ENCODE measurements around the gene SNTA1. TPM values are rescaled to one million over a fixed set of nuclear protein-coding genes. Genes with fewer than 3 reads are reported as not detected.
"Not testable (repeated sequence)": the region's sequence is repeated elsewhere in the genome, so short reads cannot be mapped to it uniquely, and the experiment has no call there.

The SNTA1 gene
- total RNA-seq, 6 experiments from 2014 or later, result 13.9 to 22.2 (median 20.9) TPM

DNA sequence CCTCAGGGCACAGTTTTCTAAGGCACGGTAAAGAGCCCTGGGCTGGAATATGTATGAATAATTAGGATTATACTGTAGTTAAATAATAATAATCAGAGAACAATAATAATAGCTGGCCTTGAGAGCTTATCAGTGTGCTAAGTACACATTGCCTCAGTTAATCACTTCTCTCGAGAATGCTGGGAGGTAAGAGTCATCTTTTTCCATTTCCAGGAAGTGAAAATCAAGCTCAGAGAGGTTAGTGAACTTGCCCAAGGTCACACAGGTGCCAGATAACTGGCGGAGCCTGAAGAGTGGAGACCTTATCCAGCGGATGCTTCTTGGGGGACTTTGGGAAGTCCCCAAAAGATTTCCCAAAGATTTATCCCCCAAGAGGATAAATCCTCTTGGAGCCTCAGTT lies 26.9 kb upstream of the SNTA1 start:
- DNase-seq, result no peak
- H3K27me3 Mint-ChIP-seq (ENCODE audit: insufficient read depth), result peaks cover 8% of the 10 kb centered on the region
- H3K27ac Mint-ChIP-seq, result no peak overlapping the region
- no peak overlapping the region for H3K4me3 Mint-ChIP-seq
- TF ChIP-seq, protein P1, sequence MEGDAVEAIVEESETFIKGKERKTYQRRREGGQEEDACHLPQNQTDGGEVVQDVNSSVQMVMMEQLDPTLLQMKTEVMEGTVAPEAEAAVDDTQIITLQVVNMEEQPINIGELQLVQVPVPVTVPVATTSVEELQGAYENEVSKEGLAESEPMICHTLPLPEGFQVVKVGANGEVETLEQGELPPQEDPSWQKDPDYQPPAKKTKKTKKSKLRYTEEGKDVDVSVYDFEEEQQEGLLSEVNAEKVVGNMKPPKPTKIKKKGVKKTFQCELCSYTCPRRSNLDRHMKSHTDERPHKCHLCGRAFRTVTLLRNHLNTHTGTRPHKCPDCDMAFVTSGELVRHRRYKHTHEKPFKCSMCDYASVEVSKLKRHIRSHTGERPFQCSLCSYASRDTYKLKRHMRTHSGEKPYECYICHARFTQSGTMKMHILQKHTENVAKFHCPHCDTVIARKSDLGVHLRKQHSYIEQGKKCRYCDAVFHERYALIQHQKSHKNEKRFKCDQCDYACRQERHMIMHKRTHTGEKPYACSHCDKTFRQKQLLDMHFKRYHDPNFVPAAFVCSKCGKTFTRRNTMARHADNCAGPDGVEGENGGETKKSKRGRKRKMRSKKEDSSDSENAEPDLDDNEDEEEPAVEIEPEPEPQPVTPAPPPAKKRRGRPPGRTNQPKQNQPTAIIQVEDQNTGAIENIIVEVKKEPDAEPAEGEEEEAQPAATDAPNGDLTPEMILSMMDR (IDR thresholded peaks at IDR 0.05), result no peak
- no peaks in the 10 kb centered on the region for H3K9me3 Mint-ChIP-seq
- H3K36me3 Mint-ChIP-seq (ENCODE audit: low read depth), result no peaks in the 10 kb centered on the region
- no peaks in the 10 kb centered on the region for H3K4me1 Mint-ChIP-seq (ENCODE audit: low read depth)

DNA sequence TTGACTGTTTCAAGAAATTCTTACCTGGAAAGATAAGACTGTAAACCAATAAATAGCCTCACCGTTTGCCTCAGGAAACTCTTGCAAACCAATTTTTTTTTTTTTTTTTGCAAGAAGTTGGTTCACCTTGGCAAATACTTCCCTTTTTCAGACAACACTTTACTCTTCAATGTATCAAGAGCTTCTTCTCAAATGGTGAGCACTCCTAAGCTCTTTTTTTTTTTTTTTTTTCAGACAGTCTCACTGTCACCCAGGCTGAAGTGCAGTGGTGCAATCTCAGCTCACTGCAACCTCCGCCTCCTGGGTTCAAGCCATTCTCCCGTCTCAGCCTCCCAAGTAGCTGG lies 22.7 kb upstream of the SNTA1 start:
- H3K36me3 Mint-ChIP-seq (ENCODE audit: low read depth), result no peaks in the 10 kb centered on the region

GRCh38 chr20:33465481-33466302 lies 22.1 kb upstream of the SNTA1 start:
- H3K36me3 Mint-ChIP-seq (ENCODE audit: low read depth), result no peaks in the 10 kb centered on the region
- no peak for DNase-seq
- no peak overlapping the region for H3K27ac Mint-ChIP-seq
- no peak overlapping the region for H3K4me3 Mint-ChIP-seq
- H3K27me3 Mint-ChIP-seq (ENCODE audit: insufficient read depth), result peaks cover 6% of the 10 kb centered on the region
- TF ChIP-seq, protein P1 (IDR thresholded peaks at IDR 0.05), result no peak
- no peaks in the 10 kb centered on the region for H3K4me1 Mint-ChIP-seq (ENCODE audit: low read depth)
- no peaks in the 10 kb centered on the region for H3K9me3 Mint-ChIP-seq

More for the DNA sequence above, 22.7 kb upstream of the SNTA1 start:
- no peak for DNase-seq
- TF ChIP-seq, protein P1 (IDR thresholded peaks at IDR 0.05), result no peak
- Mint-ChIP-seq H3K4me1 (ENCODE audit: low read depth) (no peaks in the 10 kb centered on the region), H3K4me3 (no peak overlapping the region), H3K27me3 (ENCODE audit: insufficient read depth) (peaks cover 6% of the 10 kb centered on the region), H3K9me3 (no peaks in the 10 kb centered on the region), H3K27ac (no peak overlapping the region)

GRCh38 chr20:33464759-33465158 lies 21.2 kb upstream of the SNTA1 start:
- not testable (repeated sequence) for H3K4me3 Mint-ChIP-seq; H3K9me3 Mint-ChIP-seq; H3K27me3 Mint-ChIP-seq (ENCODE audit: insufficient read depth); H3K27ac Mint-ChIP-seq; DNase-seq; H3K36me3 Mint-ChIP-seq (ENCODE audit: low read depth); H3K4me1 Mint-ChIP-seq (ENCODE audit: low read depth)

DNA sequence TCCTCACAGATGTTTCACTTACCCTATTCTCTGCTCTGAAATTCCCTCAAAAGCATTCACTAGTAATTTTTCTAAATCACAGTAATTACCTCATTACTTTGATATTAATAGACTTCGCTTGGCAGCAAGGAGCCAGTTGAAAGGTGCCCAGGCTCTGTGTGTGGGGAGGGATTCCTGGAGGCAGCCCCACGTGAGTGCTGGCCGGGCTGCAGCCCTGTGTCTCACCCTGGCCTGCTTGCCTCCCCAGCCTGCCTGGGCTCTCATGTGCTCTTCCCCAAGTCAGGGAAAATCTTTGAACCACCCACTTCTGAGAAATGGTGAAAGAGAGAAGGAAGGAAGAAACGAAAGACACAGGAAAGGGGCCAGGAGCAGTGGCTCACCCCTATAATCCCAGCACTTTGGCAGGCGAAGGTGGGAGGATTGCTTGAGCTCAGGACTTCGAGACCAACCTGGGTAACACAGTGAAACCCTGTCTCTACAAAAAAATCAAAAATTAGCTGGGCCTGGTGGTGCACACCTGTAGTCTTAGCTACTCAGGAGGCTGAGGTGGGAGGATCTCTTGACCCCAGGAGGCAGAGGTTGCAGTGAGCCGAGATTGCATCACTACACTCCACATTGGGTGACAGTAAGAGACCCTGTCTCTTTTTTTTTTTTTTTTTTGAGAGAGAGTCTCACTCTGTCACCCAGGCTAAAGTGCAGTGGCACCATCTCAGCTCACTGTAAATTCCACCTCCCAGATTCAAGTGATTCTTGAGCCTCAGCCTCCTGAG lies 20.0 kb upstream of the SNTA1 start:
- H3K27me3 Mint-ChIP-seq (ENCODE audit: insufficient read depth), result peaks cover 8% of the 10 kb centered on the region
- H3K4me3 Mint-ChIP-seq, result no peak overlapping the region
- H3K9me3 Mint-ChIP-seq, result no peaks in the 10 kb centered on the region
- H3K4me1 Mint-ChIP-seq (ENCODE audit: low read depth), result no peaks in the 10 kb centered on the region
- H3K36me3 Mint-ChIP-seq (ENCODE audit: low read depth), result no peaks in the 10 kb centered on the region
- DNase-seq, result no peak
- TF ChIP-seq, protein P1 (IDR thresholded peaks at IDR 0.05), result no peak
- H3K27ac Mint-ChIP-seq, result no peak overlapping the region

- Mint-ChIP-seq H3K27ac (no peak overlapping the region), H3K9me3 (no peaks in the 10 kb centered on the region), H3K4me3 (no peak overlapping the region), H3K4me1 (ENCODE audit: low read depth) (no peaks in the 10 kb centered on the region), H3K27me3 (ENCODE audit: insufficient read depth) (peaks cover 8% of the 10 kb centered on the region; the same call in 1 of the 2 replicates), H3K36me3 (ENCODE audit: low read depth) (no peaks in the 10 kb centered on the region)
- no peak for DNase-seq
- TF ChIP-seq, protein P1 (IDR thresholded peaks at IDR 0.05), result no peak
These were observed 17.1 kb upstream of the SNTA1 start for GRCh38 chr20:33460711-33461110.
